Measurements from ENCODE around the gene CDC42BPG. TPM values are rescaled to one million over a fixed set of nuclear protein-coding genes. Genes with fewer than 3 reads are reported as not detected.

Gene CDC42BPG
- total and polyA plus RNA-seq, 10 of the 15 experiments (the other 5 are each of a cell fraction or from before 2014, with no cell fraction given), result 0.02 to 1.3 (median 0.09) TPM; not detected in 1

- no peak for TF ChIP-seq ZNF592 (IDR thresholded peaks at IDR 0.05)
- TF ChIP-seq YY1 (IDR thresholded peaks at IDR 0.05; ENCODE audit: low read depth, low read length), result no peak
- TF ChIP-seq ZBTB4 (CRISPR knock-in tag; IDR thresholded peaks at IDR 0.05), result no peak
- TF ChIP-seq GABPA (IDR thresholded peaks at IDR 0.05; ENCODE audit: low read depth), result no peak
- no peak for TF ChIP-seq ATF2 (IDR thresholded peaks at IDR 0.05; ENCODE audit: low read length)
- TF ChIP-seq ZNF384 (IDR thresholded peaks at IDR 0.05; ENCODE audit: borderline replicate concordance, low read depth, low read length), result peak; percentile 26; the same call in 1 of the 2 replicates
- TF ChIP-seq IKZF2 (IDR thresholded peaks at IDR 0.05), result no peak; a peak in 1 of 4 replicates
- peak; percentile 41; the same call in 1 of the 2 replicates for TF ChIP-seq SIN3A (IDR thresholded peaks at IDR 0.05; ENCODE audit: low read depth, low read length)
- TF ChIP-seq TAF1 (IDR thresholded peaks at IDR 0.05; ENCODE audit: borderline replicate concordance, low read depth, low read length), result no peak
- no peak for TF ChIP-seq ZNF217 (IDR thresholded peaks at IDR 0.05)
- TF ChIP-seq BCL11A (IDR thresholded peaks at IDR 0.05; ENCODE audit: low read depth, low read length), result no peak
- TF ChIP-seq HSF1 (IDR thresholded peaks at IDR 0.05; ENCODE audit: low read depth, low read length), result no peak
- no peak for TF ChIP-seq DPF2 (IDR thresholded peaks at IDR 0.05)
- no peak for TF ChIP-seq PAX8 (IDR thresholded peaks at IDR 0.05)
- no peak for TF ChIP-seq SMAD5 (IDR thresholded peaks at IDR 0.05; ENCODE audit: low read depth)
- TF ChIP-seq POLR2AphosphoS2 (IDR thresholded peaks at IDR 0.05; ENCODE audit: low read depth, low read length), result no peak
- no peak for TF ChIP-seq RAD51 (IDR thresholded peaks at IDR 0.05)
- TF ChIP-seq CBFB (IDR thresholded peaks at IDR 0.05; ENCODE audit: low read depth), result no peak
- no peak for TF ChIP-seq SUZ12 (IDR thresholded peaks at IDR 0.05; ENCODE audit: unreplicated experiment)
- no peak for TF ChIP-seq ZSCAN29 (IDR thresholded peaks at IDR 0.05)
- no peak for TF ChIP-seq KLF5 (IDR thresholded peaks at IDR 0.05; ENCODE audit: partially characterized antibody)
These were observed 30.1 kb upstream of the CDC42BPG start (continued) for GRCh38 chr11:64874308-64875240.
